Measurements from ENCODE around the gene EDEM1.

EDEM1 gene

DNA sequence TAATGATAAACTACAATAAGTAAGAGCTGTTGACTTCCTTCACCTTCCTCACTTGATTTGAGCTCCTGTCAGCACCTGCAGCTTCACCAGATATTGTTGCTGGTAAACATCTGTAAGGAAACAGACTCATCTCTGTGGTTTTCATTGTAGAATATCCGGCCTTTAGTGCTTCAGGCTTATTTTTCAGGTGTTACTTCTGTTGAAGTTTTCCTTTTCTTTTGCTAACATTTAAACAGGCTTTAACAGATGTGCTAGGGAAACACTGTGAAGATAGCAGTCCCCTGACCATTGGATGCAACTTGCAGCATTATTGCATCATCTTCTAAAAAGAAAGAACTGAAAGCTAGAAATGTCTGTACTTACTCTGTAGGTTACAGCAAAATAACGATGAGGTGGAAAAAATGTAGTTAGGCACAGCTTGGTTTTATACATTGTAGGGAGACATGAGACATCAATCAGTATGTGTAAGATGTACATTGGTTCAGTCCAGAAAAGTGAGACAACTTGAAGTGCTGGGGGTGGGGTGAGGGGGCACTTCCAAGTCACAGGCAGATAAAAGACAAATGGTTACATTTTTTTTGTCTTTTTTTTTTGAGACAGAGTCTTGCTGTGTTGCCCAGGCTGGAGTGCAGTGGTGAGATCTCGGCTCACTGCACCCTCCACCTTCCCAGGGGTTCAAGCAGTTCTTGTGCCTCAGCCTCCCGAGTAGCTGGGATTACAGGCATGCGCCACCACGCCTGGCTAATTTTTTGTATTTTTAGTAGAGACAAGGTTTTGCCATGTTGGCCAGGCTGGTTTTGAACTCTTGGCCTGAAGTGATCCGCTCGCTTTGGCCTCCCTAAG lies 10.2 kb downstream of the EDEM1 start:
- Histone ChIP-seq H3K9me3 (ENCODE audit: control insufficient read depth, low read length) (no peaks in the 10 kb centered on the region), H3K27me3 (replicated peaks; ENCODE audit: control insufficient read depth, insufficient read depth, low read length, poor library complexity, severe bottlenecking) (no peaks in the 10 kb centered on the region), H3K36me3 (ENCODE audit: control insufficient read depth, insufficient read depth, low read length) (peaks cover 16% of the 10 kb centered on the region), H3K27ac (ENCODE audit: insufficient read depth, low read length, poor library complexity, severe bottlenecking) (peak overlapping the region; percentile 71), H3K4me3 (ENCODE audit: insufficient read depth, low read depth, low read length, poor library complexity, severe bottlenecking) (no peak overlapping the region), H3K4me1 (ENCODE audit: control insufficient read depth, insufficient read depth, low read length, poor library complexity, severe bottlenecking) (peaks cover 53% of the 10 kb centered on the region)
- peak; percentile 18 to 38 (median 33) for DNase-seq

- Histone ChIP-seq H3K4me3 (ENCODE audit: insufficient read depth, low read depth, low read length, poor library complexity, severe bottlenecking) (no peak overlapping the region), H3K9me3 (ENCODE audit: control insufficient read depth, low read length) (no peaks in the 10 kb centered on the region), H3K36me3 (ENCODE audit: control insufficient read depth, insufficient read depth, low read length) (peaks cover 22% of the 10 kb centered on the region), H3K27ac (ENCODE audit: insufficient read depth, low read length, poor library complexity, severe bottlenecking) (peak overlapping the region; percentile 71), H3K4me1 (ENCODE audit: control insufficient read depth, insufficient read depth, low read length, poor library complexity, severe bottlenecking) (peaks cover 50% of the 10 kb centered on the region), H3K27me3 (replicated peaks; ENCODE audit: control insufficient read depth, insufficient read depth, low read length, poor library complexity, severe bottlenecking) (no peaks in the 10 kb centered on the region)
- DNase-seq = no peak
Measured at GRCh38 chr3:5198313-5198677, 10.8 kb downstream of the EDEM1 start.

DNA sequence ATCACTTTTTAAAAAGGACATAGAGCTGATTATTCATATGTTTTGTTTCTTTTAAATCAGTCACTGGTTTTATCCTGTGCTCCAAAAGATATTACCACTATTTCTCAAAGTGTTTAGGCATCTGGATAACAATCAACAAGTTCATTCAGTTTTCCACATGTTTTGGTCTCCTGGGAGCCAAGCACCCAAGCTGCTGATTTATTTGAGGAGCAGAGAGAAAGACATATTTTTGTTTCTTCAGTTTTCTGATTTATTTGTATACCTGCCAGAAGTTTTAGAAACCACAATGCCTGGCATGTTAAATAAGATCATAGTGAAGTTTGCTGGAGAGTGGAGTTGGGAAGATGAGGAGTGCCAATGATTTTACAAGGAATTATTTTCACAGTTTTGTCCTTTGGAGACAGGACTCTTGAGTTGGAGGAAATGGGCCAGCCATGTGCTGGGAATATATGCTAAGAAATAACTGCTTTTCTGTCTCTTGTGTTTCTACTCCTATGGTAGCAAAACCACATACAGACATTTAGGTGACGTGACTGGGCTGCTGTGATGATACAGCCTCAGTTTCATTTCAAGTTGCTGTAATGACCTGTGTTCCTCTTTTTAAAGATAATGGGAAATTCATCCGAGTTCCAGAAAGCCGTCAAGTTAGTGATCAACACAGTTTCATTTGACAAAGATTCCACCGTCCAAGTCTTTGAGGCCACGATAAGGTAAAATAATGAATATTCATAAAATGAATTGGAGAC lies 11.7 kb downstream of the EDEM1 start:
- peaks cover 50% of the 10 kb centered on the region for H3K4me1 ChIP-seq (ENCODE audit: control insufficient read depth, insufficient read depth, low read length, poor library complexity, severe bottlenecking)

DNA sequence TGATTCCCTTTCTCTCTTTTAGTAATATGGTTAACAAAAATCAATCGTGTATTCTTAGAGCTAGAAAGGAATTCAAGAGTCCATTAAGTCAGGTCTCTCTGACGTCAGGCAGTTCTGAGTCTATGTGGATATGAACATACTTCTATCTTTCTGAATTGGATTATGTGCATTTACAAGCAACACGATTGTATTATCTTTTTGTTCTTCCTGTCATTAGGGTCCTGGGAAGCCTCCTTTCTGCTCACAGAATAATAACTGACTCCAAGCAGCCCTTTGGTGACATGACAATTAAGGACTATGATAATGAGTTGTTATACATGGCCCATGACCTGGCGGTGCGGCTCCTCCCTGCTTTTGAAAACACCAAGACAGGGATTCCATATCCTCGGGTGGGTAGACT lies 14.0 kb downstream of the EDEM1 start:
- no peaks in the 10 kb centered on the region for H3K27me3 ChIP-seq (replicated peaks; ENCODE audit: control insufficient read depth, insufficient read depth, low read length, poor library complexity, severe bottlenecking)
- no peak overlapping the region for H3K27ac ChIP-seq (ENCODE audit: insufficient read depth, low read length, poor library complexity, severe bottlenecking)
- H3K4me1 ChIP-seq (ENCODE audit: control insufficient read depth, insufficient read depth, low read length, poor library complexity, severe bottlenecking) = peaks cover 31% of the 10 kb centered on the region
- no peak overlapping the region for H3K4me3 ChIP-seq (ENCODE audit: insufficient read depth, low read depth, low read length, poor library complexity, severe bottlenecking)
- H3K9me3 ChIP-seq (ENCODE audit: control insufficient read depth, low read length) = no peaks in the 10 kb centered on the region
- H3K36me3 ChIP-seq (ENCODE audit: control insufficient read depth, insufficient read depth, low read length) = peaks cover 50% of the 10 kb centered on the region
- DNase-seq = no peak

More for the DNA sequence above, 11.7 kb downstream of the EDEM1 start:
- Histone ChIP-seq H3K4me3 (ENCODE audit: insufficient read depth, low read depth, low read length, poor library complexity, severe bottlenecking) (no peak overlapping the region), H3K36me3 (ENCODE audit: control insufficient read depth, insufficient read depth, low read length) (peaks cover 30% of the 10 kb centered on the region), H3K27ac (ENCODE audit: insufficient read depth, low read length, poor library complexity, severe bottlenecking) (peak overlapping the region; percentile 71), H3K9me3 (ENCODE audit: control insufficient read depth, low read length) (no peaks in the 10 kb centered on the region), H3K27me3 (replicated peaks; ENCODE audit: control insufficient read depth, insufficient read depth, low read length, poor library complexity, severe bottlenecking) (no peaks in the 10 kb centered on the region)
- DNase-seq = no peak

DNA sequence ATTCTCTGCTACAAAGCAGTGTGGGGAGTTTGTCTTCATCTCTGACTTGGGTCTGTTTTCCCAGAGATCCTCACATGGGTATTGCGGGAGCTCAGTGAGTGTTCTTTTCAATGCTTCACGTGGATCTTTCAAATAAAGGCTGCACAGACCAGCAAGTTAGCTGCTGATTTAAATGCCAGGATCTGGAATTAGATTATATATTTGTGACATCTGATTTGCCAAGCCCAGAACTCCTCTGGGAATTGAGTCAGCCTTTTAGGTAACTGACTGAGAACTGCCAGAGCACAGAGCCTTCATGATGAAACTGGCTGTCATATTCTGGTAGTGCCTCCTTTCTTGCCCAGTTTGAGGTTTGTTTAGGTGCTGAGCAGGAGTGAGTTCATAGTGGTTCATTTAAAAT lies 14.7 kb downstream of the EDEM1 start:
- peaks cover 24% of the 10 kb centered on the region for H3K4me1 ChIP-seq (ENCODE audit: control insufficient read depth, insufficient read depth, low read length, poor library complexity, severe bottlenecking)
- H3K27me3 ChIP-seq (replicated peaks; ENCODE audit: control insufficient read depth, insufficient read depth, low read length, poor library complexity, severe bottlenecking) = no peaks in the 10 kb centered on the region
- H3K27ac ChIP-seq (ENCODE audit: insufficient read depth, low read length, poor library complexity, severe bottlenecking) = no peak overlapping the region
- DNase-seq = no peak
- H3K4me3 ChIP-seq (ENCODE audit: insufficient read depth, low read depth, low read length, poor library complexity, severe bottlenecking) = no peak overlapping the region
- H3K9me3 ChIP-seq (ENCODE audit: control insufficient read depth, low read length) = no peaks in the 10 kb centered on the region
- peaks cover 57% of the 10 kb centered on the region for H3K36me3 ChIP-seq (ENCODE audit: control insufficient read depth, insufficient read depth, low read length)

- no peak overlapping the region for H3K4me3 ChIP-seq (ENCODE audit: insufficient read depth, low read depth, low read length, poor library complexity, severe bottlenecking)
- no peak overlapping the region for H3K27ac ChIP-seq (ENCODE audit: insufficient read depth, low read length, poor library complexity, severe bottlenecking)
- no peaks in the 10 kb centered on the region for H3K27me3 ChIP-seq (replicated peaks; ENCODE audit: control insufficient read depth, insufficient read depth, low read length, poor library complexity, severe bottlenecking)
- H3K9me3 ChIP-seq (ENCODE audit: control insufficient read depth, low read length) = no peaks in the 10 kb centered on the region
- peaks cover 2% of the 10 kb centered on the region for H3K4me1 ChIP-seq (ENCODE audit: control insufficient read depth, insufficient read depth, low read length, poor library complexity, severe bottlenecking)
- H3K36me3 ChIP-seq (ENCODE audit: control insufficient read depth, insufficient read depth, low read length) = peaks cover 88% of the 10 kb centered on the region
- DNase-seq = no peak
Measured at GRCh38 chr3:5205165-5205941, 17.8 kb downstream of the EDEM1 start.

DNA sequence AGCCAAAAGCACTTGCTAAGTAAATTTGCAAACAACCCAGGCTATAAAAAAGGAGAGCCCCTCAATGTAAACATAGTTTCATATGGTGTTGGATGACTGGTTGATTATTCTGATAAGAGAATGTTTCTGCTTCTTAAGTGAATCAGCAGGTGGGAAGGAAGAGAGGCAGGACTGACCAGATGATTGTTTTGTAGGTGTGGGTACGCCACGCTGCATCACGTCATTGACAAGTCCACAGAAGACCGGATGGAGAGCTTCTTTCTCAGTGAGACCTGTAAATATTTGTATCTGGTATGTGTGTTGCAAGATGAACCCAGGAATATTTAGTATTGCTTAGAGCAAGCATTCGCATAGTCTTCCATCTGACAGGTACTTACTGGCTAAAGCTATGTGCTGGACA lies 23.4 kb downstream of the EDEM1 start:
- Histone ChIP-seq H3K27ac (ENCODE audit: insufficient read depth, low read length, poor library complexity, severe bottlenecking) (no peak overlapping the region), H3K4me1 (ENCODE audit: control insufficient read depth, insufficient read depth, low read length, poor library complexity, severe bottlenecking) (no peaks in the 10 kb centered on the region), H3K4me3 (ENCODE audit: insufficient read depth, low read depth, low read length, poor library complexity, severe bottlenecking) (no peak overlapping the region), H3K9me3 (ENCODE audit: control insufficient read depth, low read length) (no peaks in the 10 kb centered on the region), H3K27me3 (replicated peaks; ENCODE audit: control insufficient read depth, insufficient read depth, low read length, poor library complexity, severe bottlenecking) (no peaks in the 10 kb centered on the region), H3K36me3 (ENCODE audit: control insufficient read depth, insufficient read depth, low read length) (peaks cover 94% of the 10 kb centered on the region)
- DNase-seq = no peak

DNA sequence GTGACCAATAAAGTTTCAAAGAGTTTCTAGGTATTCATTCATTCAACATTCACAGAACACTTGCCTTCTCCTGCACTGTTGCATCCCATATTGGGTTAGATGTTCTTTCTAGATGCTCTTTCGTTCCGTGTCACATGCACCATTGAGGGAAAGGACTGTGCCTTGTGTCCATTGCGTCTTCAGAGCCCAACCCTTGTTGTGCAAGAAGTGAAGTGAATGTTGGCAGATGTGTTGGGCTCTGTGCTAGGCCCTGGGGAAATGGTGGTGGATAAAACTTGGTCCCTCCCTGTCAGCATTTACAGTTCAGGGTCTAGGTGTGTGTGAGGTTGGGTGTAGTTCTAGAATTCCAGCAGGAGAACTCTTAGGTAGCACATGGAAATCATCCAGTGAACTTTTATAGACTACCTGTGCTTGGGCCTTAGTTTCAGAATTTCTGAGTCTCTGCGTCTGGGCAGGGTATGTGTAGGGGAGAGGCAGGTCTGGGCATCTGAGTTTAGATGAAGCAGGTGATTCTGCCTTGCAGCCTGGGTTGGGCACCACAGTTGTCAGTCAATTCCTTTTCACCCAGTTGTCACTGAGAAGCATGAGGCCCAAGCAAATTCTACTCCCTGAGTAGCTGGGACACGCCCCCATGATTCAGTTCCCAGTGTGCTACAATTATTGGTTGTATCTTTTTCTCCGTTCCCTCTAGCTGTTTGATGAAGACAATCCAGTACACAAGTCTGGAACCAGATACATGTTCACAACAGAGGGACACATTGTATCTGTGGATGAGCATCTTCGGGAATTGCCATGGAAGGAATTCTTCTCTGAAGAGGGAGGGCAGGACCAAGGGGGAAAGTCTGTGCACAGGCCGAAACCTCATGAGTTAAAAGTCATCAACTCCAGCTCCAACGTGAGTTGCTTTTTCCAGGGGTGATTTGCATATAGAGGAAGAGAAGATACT lies 25.4 kb downstream of the EDEM1 start:
- no peaks in the 10 kb centered on the region for H3K27me3 ChIP-seq (replicated peaks; ENCODE audit: control insufficient read depth, insufficient read depth, low read length, poor library complexity, severe bottlenecking)
- peaks cover 91% of the 10 kb centered on the region for H3K36me3 ChIP-seq (ENCODE audit: control insufficient read depth, insufficient read depth, low read length)
- H3K4me1 ChIP-seq (ENCODE audit: control insufficient read depth, insufficient read depth, low read length, poor library complexity, severe bottlenecking) = no peaks in the 10 kb centered on the region
- H3K9me3 ChIP-seq (ENCODE audit: control insufficient read depth, low read length) = no peaks in the 10 kb centered on the region
- no peak overlapping the region for H3K27ac ChIP-seq (ENCODE audit: insufficient read depth, low read length, poor library complexity, severe bottlenecking)
- no peak overlapping the region for H3K4me3 ChIP-seq (ENCODE audit: insufficient read depth, low read depth, low read length, poor library complexity, severe bottlenecking)
- DNase-seq = no peak

DNA sequence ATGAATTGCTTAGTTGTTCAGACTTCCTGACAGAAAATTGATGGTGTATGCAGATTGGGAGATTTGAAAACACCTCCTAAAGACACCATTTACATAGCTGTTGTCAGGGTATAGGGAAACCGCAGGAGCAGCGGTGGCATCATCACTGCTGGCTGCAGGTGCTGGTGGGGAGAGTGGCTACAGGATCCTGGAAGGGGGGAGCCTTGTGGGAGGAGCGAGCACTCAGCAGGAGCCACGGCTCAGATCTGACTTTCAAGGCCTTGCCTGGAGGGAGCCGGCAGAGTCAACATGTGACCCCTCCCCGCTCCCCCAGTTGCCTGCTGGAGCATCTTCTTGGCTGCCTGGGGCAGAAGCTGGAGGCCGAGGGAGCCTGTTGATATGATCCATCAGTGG lies 26.1 kb downstream of the EDEM1 start:
- Histone ChIP-seq H3K4me3 (ENCODE audit: insufficient read depth, low read depth, low read length, poor library complexity, severe bottlenecking) (no peak overlapping the region), H3K27ac (ENCODE audit: insufficient read depth, low read length, poor library complexity, severe bottlenecking) (no peak overlapping the region), H3K27me3 (replicated peaks; ENCODE audit: control insufficient read depth, insufficient read depth, low read length, poor library complexity, severe bottlenecking) (no peaks in the 10 kb centered on the region), H3K9me3 (ENCODE audit: control insufficient read depth, low read length) (no peaks in the 10 kb centered on the region), H3K36me3 (ENCODE audit: control insufficient read depth, insufficient read depth, low read length) (peaks cover 91% of the 10 kb centered on the region), H3K4me1 (ENCODE audit: control insufficient read depth, insufficient read depth, low read length, poor library complexity, severe bottlenecking) (no peaks in the 10 kb centered on the region)
- DNase-seq = no peak

All from effector memory CD4-positive, alpha-beta T cell (primary cell).